DND-41 (cell line): ENCODE data around the gene RFLNA.
"Not testable (repeated sequence)": the region's sequence is repeated elsewhere in the genome, so short reads cannot be mapped to it uniquely, and the experiment has no call there.

ENCODE experiments used
- EZH2 ChIP-seq: IDR thresholded peaks from 3 replicates; pipeline ENCODE4 v1.6.1; 2012; ENCODE audit warnings: borderline replicate concordance, low read depth, mild to moderate bottlenecking, moderate library complexity, low read length, inconsistent platforms; ENCODE audit not compliant: severe bottlenecking
- TF ChIP-seq, protein P1 (sequence below): IDR thresholded peaks from 2 replicates; pipeline ENCODE4 v1.5.1; 2012; ENCODE audit warnings: borderline replicate concordance, low read length, moderate library complexity, mild to moderate bottlenecking; ENCODE audit not compliant: poor library complexity, severe bottlenecking; ENCODE audit errors: extremely low read depth

DNA sequence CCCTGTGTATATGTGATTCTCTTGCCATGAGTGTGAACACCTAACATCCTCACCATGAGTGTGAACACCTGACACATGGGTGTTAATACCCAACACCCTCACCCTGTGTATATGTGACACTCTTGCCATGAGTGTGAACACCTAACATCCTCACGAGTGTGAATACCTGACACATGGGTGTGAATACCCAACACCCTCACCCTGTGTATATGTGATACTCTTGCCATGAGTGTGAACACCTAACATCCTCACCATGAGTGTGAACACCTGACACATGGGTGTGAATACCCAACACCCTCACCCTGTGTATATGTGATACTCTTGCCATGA lies 28.1 kb downstream of the RFLNA start:
- not testable (repeated sequence) for TF ChIP-seq EZH2
- TF ChIP-seq, protein P1, sequence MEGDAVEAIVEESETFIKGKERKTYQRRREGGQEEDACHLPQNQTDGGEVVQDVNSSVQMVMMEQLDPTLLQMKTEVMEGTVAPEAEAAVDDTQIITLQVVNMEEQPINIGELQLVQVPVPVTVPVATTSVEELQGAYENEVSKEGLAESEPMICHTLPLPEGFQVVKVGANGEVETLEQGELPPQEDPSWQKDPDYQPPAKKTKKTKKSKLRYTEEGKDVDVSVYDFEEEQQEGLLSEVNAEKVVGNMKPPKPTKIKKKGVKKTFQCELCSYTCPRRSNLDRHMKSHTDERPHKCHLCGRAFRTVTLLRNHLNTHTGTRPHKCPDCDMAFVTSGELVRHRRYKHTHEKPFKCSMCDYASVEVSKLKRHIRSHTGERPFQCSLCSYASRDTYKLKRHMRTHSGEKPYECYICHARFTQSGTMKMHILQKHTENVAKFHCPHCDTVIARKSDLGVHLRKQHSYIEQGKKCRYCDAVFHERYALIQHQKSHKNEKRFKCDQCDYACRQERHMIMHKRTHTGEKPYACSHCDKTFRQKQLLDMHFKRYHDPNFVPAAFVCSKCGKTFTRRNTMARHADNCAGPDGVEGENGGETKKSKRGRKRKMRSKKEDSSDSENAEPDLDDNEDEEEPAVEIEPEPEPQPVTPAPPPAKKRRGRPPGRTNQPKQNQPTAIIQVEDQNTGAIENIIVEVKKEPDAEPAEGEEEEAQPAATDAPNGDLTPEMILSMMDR = not testable (repeated sequence)
